Effector CD4-positive, alpha-beta T cell (primary cell): ENCODE results near the gene FAM83D.

Experiments used
- DNase-seq: peaks from one replicate; pipeline ENCODE4 v3.0.0-alpha.2; 2020
- total RNA-seq: gene quantifications from one replicate; lab custom pipeline; 2026; lab: John Stamatoyannopoulos, UW

The FAM83D gene, protein sequence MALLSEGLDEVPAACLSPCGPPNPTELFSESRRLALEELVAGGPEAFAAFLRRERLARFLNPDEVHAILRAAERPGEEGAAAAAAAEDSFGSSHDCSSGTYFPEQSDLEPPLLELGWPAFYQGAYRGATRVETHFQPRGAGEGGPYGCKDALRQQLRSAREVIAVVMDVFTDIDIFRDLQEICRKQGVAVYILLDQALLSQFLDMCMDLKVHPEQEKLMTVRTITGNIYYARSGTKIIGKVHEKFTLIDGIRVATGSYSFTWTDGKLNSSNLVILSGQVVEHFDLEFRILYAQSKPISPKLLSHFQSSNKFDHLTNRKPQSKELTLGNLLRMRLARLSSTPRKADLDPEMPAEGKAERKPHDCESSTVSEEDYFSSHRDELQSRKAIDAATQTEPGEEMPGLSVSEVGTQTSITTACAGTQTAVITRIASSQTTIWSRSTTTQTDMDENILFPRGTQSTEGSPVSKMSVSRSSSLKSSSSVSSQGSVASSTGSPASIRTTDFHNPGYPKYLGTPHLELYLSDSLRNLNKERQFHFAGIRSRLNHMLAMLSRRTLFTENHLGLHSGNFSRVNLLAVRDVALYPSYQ
- 11.4 reads per million, percentile 34 among the genes with 10 or more reads in this experiment for total RNA-seq

DNA sequence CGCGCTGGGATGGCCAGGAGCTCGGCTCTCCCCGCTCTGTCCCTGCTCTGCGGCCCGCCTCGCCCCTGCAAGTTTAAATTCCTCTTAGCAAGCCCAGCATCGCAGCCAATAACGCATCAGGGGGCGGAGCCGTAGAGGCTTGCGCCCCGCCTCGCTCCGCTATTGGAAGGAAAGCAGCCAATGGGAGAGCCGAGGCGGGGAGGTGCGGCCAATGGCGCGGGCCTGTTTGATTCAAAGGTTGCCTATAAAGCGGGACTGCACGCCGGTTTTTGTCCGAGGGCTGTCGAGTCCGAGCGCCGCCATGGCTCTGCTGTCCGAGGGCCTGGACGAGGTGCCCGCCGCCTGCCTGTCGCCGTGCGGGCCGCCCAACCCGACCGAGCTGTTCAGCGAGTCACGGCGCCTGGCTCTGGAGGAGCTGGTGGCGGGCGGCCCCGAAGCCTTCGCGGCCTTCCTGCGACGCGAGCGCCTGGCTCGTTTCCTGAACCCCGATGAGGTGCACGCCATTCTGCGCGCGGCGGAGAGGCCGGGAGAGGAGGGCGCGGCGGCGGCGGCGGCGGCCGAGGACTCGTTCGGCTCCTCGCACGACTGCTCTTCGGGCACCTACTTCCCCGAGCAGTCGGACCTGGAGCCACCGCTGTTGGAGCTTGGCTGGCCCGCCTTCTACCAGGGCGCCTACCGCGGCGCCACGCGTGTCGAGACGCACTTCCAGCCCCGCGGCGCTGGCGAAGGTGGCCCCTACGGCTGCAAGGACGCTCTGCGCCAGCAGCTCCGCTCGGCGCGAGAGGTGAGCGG is at the start of gene FAM83D:
Gene FAM83D, plus strand, starts transcription at position 276 of the 792 bp plus-strand sequence. Its CDS starts 26 bp downstream, at position 302.
- DNase-seq, result peak; percentile 87

DNA sequence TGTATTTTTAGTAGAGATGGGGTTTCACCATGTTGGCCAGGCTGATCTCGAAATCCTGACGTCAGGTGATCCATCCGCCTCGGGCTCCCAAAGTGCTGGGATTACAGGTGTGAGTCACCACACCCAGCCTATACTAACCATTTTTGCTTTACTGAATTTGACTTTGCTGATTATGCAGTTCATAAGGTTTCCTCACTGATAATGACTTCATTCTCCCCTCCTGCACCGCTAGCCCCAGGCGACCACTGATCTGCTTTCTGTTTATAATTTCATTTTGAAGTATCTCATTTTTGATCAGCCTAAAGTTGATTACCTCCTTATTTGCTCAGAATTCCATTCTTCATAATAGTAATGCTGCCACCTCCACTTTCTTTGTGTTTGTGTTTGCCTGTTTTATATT is 48.7 kb upstream of the FAM83D start:
- DNase-seq, result no peak

DNA sequence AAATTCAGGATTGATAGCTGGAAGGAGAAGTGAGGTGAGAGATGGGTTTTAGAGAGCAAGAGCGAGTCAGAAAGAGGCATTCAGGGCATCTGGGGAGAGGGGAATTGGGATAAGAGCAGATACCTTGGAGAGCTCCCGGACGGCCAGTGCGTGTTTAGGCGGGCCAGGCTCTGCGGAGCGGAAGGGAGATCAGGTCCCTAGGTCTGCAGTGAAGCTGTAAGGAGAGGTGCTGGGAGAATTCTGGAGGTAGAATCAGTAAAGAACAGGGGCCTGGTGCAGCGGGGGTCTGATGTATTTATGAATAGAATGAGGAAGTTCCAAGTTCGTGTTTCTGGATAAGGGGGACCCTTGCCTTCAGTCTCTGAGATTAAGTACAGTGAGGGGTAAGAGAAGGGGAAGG is 47.4 kb upstream of the FAM83D start:
- DNase-seq, result no peak

DNA sequence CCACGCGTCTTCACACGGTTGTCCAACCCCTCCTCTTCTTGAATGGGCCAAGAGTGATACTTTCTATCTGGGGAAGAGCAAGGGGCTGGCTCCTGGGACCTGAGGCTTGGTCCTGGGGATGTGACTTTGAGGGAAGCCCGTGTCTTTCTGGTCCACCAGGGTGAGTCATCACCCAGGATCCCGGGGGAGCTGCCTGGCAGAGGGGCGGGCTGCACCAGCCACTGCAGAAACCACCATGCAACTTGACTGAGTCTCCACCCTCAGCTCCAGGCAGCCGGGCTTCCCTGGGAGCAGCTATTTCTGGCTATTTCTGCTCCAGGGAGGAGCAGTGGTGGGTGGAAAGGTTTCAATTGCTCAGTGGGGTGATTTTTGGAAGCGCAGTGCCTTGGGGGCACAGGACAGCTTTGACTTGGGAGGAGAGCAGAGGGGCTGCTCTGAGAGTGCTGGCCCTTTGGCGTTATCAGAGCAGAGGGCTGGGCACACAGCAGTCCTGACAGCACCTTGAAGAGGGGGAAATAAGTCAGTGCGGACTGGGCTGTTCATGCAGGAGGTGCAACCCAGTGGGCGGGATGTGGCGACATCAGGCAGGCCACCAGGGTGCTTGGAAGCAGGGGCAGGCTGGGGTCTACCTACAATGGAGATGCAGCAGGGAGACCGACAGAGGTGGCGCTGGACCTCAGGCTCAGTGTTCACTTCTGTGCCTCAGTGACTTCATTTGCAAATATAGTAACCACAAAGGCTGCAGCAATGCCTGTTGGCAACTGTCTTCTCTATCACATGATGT is 45.1 kb upstream of the FAM83D start:
- DNase-seq, result no peak

DNA sequence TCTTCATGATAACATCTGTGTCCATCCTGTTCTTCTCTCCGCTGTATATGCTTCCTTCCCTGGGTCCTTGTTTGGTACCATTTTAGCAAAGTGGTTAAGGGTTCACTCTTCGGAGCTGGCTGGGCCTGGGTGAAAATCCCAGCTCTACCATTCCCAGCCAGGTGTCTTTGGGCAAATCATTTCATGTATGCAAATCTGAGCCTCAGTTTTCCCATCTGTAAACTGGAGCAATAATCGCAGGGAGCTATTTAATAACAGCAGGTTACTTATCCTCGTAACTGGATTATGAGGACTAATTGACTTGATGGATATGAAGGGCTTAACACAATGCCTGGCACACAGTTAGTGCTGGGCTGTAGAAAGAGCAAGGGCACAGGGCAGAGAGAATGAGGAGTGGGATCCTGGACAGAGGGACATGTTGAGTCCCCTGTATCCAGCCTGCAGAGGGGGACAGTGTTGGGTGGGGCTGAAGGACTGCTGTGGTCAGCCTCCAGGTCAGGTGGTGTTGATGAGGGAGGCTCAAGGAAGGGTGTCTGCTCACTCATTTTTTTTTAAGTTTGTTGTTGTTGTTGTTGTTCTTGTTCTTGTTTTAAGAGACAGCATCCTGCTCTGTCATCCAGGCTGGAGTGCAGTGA is 44.3 kb upstream of the FAM83D start:
- no peak for DNase-seq

DNA sequence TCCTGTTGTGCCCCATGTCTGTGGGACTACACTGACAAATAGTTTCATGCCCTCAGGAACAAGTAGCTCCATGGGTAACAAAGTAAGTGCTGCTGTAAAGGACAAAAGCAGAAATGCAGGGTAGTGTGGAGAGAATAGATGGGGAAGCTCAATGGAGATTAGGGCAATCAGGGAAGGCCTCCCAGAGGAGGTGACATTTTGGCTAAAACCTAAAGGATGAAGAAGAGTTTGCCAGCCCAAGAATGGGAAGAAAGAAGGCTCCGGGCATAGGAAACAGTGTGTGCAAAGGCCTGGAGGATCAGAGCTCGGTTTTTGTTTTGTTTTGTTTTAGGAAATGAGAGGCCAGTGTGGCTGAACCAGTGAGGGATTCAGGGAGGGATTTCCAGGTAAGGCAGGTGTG is 43.6 kb upstream of the FAM83D start:
- no peak for DNase-seq

DNA sequence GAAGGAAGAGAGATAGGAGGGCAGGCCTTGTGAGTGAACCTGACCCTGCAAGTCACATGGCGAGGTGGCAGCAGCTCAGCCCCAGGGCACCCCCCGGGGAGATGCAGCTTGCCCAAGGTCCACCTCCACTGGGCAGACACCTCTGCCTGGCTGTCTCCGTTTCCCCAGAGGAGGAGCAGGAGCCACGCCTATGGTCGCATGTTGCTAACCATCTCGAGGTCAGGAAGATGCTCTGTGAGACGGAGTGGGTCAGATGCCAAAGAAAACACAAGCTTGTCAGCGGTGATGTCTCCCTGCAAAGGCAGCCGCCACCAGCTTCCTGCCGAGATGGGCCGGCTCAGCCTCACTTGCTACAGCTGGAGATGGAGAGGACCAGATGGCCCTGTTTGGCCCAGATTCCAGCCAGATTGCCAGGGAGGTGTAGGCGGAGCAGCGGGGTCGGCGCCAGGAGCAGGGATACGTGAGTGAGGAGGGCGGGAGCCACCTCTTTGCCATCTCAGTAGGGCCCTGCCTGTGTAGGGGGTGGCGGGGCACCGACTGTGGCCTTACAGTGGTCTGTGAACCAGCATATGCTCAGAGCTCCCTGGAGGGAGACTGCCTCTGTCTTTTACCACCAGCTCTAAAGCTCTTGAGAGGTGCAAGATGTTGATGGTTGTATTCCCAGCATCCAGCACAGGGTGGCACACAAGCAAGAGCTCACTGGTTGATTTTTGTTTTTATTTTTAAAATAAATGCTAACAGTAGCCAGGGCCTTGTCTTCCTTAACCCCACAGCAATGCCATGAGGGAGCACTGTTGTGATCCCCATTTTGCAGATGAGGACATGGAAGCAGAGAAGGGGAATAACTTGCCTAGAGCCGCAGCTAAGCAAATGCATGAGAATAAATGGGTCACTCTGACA is 42.9 kb upstream of the FAM83D start:
- no peak for DNase-seq

DNA sequence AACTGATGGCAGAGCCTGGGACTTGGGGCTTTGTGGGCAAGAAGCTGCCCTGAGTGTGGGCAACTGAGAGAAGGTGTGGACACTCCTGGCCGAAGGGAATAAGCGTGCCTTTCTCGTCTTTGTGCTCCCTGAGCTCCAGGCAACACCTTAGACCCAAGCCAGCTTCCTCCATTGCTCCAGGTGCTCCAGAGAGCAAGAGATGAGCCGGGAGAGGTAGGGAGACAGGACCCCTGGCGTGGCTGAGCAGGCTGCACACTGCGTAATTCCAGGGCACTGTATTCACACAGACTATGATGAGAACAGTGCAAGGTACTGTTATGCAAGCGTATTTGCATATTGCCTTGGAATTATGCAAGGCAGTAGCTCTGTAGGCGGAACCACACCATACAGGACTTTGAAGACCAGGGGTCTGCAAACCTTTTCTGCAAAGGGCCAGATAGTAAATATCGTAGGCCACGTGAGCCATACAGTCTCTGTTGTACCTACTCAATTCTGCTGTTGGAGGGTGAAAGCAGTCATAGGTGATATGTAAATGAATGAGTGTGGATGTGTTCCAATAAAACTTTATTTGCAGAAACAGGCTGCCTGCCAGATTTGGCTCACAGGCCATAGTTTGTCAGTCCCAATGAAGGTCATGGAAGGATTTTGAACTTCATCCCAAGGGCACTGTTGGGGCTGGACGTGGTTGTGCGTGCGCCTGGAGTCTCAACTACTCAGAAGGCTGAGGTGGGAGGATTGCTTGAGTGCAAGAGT is 42.1 kb upstream of the FAM83D start:
- no peak for DNase-seq

DNA sequence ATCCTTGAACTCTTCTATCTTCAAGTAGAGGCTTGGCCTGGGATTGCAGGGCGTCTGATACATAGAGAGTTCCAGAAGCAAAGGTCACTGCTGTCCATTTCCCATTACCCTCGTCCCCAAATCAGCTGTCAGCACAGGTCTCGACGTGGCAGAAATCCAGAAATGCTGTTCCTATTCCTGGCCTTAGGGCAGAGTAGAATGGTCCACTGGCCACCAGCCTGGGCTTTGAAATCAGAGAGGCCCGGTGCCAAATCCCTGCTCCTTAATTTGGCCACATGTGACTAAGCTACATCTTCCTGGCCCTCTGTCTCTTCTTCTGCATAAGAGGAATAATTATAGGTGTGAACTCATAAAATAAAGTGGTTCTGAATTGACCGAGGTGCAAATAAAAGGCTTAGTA is 40.9 kb upstream of the FAM83D start:
- no peak for DNase-seq

DNA sequence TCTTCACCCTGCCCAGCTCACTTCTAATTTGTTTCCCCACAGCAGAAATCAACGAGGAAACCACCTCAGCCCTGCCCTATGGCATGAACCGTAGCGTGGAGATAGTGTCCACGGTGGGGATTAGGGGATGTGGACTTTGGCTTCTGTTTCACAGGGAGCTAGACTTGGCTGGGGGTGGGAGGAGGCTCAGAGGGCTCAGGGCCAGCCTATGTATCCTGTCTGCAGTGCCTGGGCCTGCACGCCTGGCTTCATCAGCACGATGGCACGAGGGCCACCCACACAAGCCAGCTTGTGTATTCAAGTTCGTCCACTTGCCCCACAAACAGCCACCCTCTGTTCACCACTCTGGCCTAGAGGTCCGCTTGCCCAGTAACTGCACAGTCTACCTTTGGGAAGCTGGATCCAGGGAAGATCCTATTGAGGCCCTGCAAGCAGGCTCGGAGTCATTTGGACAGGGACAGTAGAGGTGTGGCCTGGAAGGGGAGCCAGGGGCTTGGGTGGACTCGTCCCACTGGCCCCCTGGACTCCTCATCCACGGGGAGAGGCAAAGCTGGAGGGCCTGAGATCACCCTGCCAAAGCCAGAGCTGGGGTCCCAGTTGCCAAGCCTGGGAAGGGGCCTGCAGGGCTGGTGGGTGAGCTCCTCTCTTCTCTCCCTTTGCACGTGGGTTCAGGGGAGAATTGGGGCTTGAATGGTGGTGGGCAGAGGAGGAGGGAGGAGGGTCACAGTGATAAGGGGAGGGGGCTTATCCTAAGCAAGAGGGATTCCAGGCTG is 38.0 kb upstream of the FAM83D start:
- no peak for DNase-seq

DNA sequence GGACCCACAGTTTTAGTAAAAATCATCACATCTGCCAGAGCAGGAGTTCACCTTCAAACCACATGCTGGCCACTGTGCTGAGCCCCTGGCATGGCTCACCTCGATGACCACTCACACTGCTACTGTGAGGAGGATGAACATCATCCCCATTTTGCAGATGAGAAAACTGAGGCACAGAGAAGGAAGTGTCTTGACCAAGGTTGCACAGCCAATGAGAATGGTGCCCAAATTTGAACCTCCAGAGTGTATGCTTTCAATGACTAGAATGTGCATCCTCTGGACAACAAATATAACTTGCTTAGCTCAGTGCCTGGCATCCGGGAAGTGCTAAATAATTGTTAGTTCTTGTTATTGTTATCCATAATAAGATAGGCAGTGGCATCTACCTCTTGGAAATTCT is 37.2 kb upstream of the FAM83D start:
- no peak for DNase-seq

DNA sequence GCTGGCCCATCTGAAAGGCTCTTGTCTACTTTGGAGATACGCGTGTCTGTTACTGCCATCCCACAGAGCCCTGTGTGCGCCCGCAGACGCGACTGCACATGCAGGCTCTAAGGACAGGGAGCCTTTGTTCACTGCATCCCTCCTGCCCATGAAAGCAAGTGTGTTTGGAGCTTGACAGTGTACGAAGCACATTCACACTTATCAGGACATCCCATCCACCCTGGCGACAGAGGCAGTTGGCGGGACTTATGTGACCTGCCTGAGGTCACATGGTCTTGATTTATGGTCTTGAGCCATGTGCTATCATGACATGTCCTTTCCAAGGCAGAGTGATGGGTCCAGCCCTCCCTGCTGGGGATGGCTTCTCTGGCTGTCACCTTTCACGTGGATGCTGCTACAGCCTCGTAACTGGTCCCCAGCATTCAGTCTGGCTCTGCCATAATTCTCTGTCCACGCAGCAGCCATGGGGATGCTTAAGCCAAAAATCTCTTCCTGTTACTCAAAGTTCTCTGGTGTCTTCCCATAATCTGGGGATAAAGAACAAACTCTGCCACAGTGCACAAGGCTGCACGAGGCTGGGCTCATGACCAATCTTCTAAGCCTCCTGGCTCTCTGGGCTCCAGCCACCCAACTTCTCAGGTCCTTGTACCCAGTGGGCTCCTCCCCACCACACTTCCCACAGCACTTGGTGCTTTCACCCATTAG is 36.3 kb upstream of the FAM83D start:
- DNase-seq, result no peak

DNA sequence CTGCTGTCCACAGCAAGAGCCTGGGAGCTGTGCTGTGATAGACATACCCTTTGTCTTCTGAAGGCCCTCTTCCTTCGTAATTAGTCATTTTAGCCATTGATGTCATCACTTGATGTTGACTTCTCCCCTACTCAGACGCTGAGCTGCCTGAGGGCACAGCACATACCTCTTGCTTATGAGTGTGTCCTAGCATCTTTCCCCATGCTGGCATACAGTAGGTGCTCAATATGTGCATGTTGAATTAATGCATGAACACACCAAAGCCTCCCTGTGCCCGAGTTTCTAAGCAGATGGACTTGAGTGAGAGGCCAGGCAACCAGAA is 35.8 kb upstream of the FAM83D start:
- DNase-seq, result no peak

DNA sequence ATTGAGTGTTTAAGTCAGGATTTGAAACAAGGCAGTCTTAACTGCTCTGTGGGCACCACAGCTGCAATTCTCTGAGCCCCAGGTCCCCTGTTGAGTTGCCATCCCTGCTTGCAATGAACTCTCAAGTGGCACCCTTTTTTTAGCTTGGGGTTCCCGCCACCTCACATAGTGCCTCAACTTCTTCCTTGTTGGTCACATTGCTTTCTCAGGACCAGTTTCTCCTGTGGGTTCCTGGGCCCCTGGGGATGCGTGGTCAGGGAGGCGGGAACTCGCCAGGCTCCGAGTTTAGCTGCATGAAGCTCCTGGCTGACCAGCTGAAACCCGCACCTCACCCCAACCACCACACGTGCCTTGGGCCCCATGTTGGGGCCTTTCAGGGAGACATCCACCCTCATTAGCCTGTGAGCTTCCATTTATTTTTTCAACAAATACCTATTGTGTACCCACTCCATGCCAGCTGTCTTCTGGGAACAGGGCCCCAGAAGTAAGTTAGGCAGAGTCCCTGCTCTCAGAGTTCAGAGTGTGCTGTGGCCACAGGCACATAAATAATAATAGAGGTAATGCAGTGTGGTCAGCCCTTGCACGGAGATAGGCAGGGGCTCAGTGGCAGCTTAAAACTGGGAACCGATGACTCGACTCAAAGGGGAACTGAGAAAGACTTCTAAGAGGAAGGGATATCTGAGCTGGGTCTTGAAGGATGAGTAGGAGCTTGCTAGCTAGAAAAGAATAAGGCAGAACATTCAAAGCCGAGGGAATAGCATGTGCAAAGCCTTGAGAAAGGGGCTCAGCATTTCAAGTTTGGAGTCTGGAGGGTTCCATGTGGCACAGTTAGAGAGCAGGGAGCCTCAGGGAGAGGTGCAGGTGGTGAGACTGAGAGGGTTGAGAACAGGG is 33.9 kb upstream of the FAM83D start:
- no peak for DNase-seq

DNA sequence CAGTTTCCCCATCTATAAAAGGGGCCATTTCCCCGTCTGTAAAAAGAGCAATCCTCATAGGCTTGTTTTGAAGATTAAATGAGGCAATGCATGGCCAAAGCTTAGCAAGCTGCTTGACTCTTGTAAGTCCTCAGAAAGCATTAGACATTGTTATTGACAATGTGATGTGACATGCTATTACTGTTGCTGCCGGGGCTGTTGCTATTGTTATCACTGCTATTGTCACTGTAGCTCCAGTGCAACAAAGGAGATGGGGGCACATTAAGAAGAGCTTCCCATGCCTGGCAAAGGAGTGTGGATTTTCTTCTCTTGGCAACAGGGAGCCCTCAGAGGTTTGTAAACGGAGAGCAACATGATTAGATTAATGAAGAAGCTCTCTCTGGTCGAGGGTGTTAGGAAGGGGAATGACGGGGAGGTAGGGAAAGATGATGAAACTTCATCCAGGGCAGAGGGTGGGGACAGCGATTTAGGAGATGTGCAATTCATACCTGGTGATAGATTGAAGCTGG is 33.1 kb upstream of the FAM83D start:
- no peak for DNase-seq

DNA sequence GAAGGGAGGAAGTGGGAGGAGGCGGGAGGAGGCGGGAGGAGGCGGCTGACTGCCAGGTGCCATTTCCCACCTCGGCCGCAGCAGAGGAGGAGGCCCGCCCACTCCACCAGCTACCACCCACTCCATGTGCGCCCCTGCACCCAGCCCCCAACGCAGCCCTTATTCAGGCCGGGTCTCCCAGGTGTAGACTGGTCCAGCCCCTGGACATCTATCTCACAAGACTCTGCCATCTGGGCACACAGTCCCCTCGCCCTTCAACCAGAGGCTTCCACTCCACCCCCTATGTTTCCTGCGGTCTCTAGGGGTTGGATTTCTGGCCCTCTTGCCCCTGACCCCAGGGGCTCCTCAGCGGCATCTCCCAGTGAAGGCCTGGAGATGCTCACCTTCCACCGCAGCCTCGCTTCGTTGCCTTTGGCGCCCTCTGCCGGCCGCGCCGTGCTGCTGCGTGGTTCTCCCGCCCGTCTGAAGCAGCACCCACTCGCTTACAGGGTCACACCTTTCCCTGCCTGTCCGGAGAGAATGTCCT is 32.6 kb upstream of the FAM83D start:
- DNase-seq, result peak; percentile 76

DNA sequence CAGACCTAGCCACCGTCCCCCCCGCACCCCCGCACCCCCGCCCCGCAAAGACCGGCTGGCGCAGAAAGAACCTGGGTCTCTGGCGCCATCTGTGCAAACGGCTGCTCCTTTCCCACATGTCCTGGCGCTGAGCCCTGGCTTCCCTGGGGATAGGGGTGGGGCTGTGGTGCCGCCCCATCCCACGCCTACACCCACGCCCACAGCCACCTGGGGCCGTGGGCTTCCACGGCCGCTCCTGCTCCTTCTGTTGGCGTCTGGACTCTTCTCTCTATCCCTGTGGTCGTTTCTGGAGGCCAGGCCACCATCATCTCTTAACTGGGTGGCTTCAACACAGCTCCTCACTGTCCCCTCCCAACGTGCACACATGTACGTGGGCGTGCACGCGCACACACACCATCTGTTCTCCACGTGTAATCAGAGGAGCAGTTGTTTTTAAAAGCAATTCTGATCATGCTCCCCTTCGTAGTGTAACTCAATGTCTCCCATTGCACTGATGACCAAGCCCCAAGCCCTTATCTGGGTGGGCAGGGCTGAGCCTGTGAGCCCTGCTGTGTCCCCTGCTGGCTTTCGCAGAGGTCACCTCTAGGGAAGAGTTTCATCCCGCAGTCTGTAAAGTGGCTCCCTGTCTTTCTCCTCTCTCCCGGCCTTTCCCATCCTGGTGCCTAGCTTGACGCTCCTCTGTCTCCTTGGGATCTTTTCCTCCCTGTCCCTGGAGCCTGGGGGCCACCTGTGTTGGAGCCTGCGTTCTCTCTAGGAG is 31.9 kb upstream of the FAM83D start:
- DNase-seq, result no peak
